Bone marrow (tissue), 2 donors: ENCODE data around the gene MS4A6A.

Experiments used
- DNase-seq, 2 donors: peaks; one replicate each; lab custom pipeline; 2025; lab: John Stamatoyannopoulos, UW

Gene MS4A6A

GRCh38 chr11:60128376-60128775 is 54.5 kb downstream of the MS4A6A start:
- DNase-seq: no peak

- DNase-seq: no peak
Measured at GRCh38 chr11:60127311-60127811, 55.5 kb downstream of the MS4A6A start.

GRCh38 chr11:60125956-60126585 is 56.8 kb downstream of the MS4A6A start:
- DNase-seq: no peak

- DNase-seq: no peak
Measured at GRCh38 chr11:60124802-60125432, 58.0 kb downstream of the MS4A6A start.
